ENCODE results near the gene LRBA. TPM values are rescaled to one million over a fixed set of nuclear protein-coding genes. Genes with fewer than 3 reads are reported as not detected.

LRBA gene
- total RNA-seq, 1 experiment from 2014 or later, result 77.4 TPM

DNA sequence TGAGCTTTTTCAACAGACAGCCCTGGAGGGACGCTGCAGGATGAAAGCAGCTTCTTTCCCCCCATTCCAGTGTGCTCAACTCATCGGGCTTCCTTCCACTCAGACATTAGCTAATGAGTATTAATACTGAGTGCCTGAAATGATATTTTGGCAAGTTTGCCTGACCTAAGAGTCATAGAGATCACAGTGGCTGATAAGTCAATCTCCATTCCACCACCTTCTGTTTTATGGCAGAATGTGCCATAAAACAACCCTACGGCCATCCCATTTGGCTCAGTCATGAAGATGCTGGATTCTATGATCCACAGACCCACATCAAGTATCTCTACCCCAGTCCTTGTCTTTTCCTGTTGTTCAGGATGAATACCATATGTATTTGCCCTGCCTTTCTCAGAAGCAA lies 481.4 kb downstream of the LRBA start:
- no peaks in the 10 kb centered on the region for H3K9me2 ChIP-seq (ENCODE audit: insufficient read depth)
- H3K4me1 ChIP-seq (replicated peaks; ENCODE audit: insufficient read depth), result no peaks in the 10 kb centered on the region
- POLR2A ChIA-PET (ENCODE audit: unreplicated experiment), result no interaction called here
- DNase-seq, result no peak
- H3K36me3 ChIP-seq (ENCODE audit: low read depth), result no peaks in the 10 kb centered on the region
- TF ChIP-seq EZH2 (IDR thresholded peaks at IDR 0.05; ENCODE audit: low read depth) (no peak), CTCF (conservative IDR thresholded peaks at IDR 0.05) (no peak)
- intact Hi-C loops (cut with micrococcal nuclease; ENCODE audit: unreplicated experiment), result no loop called here
- H3F3A ChIP-seq (ENCODE audit: insufficient read depth, low read depth), result no peaks in the 10 kb centered on the region
- H3K4me3 ChIP-seq, result no peak overlapping the region
- H3K27ac ChIP-seq, result no peak overlapping the region
- no peaks in the 10 kb centered on the region for H4K20me1 ChIP-seq (ENCODE audit: insufficient read depth)
- no peak overlapping the region for H2AFZ ChIP-seq
- BruUV-seq (replicated peaks), result no TSS peak
- no peaks in the 10 kb centered on the region for H3K27me3 ChIP-seq (ENCODE audit: insufficient read depth, low read depth)
- H3K79me2 ChIP-seq (ENCODE audit: low read depth), result no peaks in the 10 kb centered on the region
- no peak overlapping the region for H3K4me2 ChIP-seq
- no peaks in the 10 kb centered on the region for H3K9me3 ChIP-seq (ENCODE audit: insufficient read depth, low read depth)
- CTCF ChIA-PET, result no interaction called here

DNA sequence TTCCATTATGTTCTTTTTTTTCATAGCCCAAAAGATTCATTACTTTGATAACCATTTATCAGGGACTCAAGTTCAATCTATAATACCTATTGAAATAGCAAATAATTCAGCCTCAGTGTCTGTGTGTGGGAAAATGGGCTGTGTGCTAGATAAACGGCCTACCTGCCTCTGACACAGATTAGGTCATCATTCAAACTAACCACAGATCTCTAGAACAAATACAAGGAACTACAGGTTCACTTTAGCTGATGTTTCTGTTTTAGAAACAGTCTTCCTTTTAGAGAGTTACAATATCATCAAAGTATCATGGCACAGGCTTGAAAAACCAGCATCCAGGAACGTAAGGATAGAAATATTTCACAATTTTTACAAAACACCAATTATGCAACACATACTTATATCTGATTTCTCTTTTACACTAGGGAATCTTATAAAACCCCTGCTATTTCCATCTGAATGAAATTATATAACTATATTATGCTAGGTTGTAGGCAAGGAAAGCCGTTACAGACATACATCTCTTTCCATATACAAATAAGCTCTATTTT lies 489.7 kb downstream of the LRBA start:
- no peaks in the 10 kb centered on the region for H3K36me3 ChIP-seq (ENCODE audit: low read depth)
- no peaks in the 10 kb centered on the region for H3K79me2 ChIP-seq (ENCODE audit: low read depth)
- peak in 1 of 2 experiments; percentile 52 for DNase-seq
- BruUV-seq (replicated peaks), result no TSS peak
- H3K4me3 ChIP-seq, result no peak overlapping the region
- peak overlapping the region; percentile 23; the same call in 1 of the 2 replicates for H3K27ac ChIP-seq
- no peaks in the 10 kb centered on the region for H3K27me3 ChIP-seq (ENCODE audit: insufficient read depth, low read depth)
- POLR2A ChIA-PET (ENCODE audit: unreplicated experiment), result interaction anchor here (0.6 kb wide), 1 partner anchor 251 kb away, joined by 3 read pairs; no protein-coding TSS in a partner anchor
- intact Hi-C loops (cut with micrococcal nuclease; ENCODE audit: unreplicated experiment), result no loop called here
- peaks cover 13% of the 10 kb centered on the region; the same call in 1 of the 2 replicates for H3K4me1 ChIP-seq (replicated peaks; ENCODE audit: insufficient read depth)
- CTCF ChIA-PET, result no interaction called here
- TF ChIP-seq CTCF (conservative IDR thresholded peaks at IDR 0.05) (no peak), EZH2 (IDR thresholded peaks at IDR 0.05; ENCODE audit: low read depth) (no peak)
- no peaks in the 10 kb centered on the region for H4K20me1 ChIP-seq (ENCODE audit: insufficient read depth)
- no peaks in the 10 kb centered on the region for H3F3A ChIP-seq (ENCODE audit: insufficient read depth, low read depth)
- H3K9me3 ChIP-seq (ENCODE audit: insufficient read depth, low read depth), result no peaks in the 10 kb centered on the region
- no peak overlapping the region for H2AFZ ChIP-seq
- H3K9me2 ChIP-seq (ENCODE audit: insufficient read depth), result no peaks in the 10 kb centered on the region
- H3K4me2 ChIP-seq, result no peak overlapping the region

DNA sequence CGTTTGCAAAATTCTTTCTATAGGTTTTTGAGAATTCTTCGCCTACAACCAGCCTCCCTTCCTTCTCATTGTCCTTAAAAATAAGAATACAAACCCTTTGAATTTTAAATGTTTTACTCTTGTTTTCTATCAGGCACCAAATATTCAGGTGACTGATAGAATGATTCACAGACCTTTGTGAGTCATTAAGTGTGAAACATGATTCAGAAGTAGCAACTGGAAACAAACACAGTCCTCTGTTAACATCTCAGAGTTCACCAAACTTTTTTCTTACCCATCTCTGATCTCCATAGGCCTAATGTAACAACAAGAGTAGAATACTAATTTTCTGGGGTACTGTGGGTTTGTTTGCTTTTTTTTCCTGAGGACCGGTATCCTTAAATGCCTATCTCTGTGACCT lies 496.5 kb downstream of the LRBA start:
- Histone ChIP-seq H3K79me2 (ENCODE audit: low read depth) (no peaks in the 10 kb centered on the region), H3K27ac (peak overlapping the region; percentile 34; the same call in 1 of the 2 replicates), H3F3A (ENCODE audit: insufficient read depth, low read depth) (0 out of 2 replicates have a peak, but pooled peaks cover 7% of the 10 kb centered on the region), H2AFZ (no peak overlapping the region), H3K9me3 (ENCODE audit: insufficient read depth, low read depth) (no peaks in the 10 kb centered on the region), H3K36me3 (ENCODE audit: low read depth) (no peaks in the 10 kb centered on the region), H3K4me2 (peak overlapping the region; percentile 31), H3K4me3 (no peak overlapping the region), H3K27me3 (ENCODE audit: insufficient read depth, low read depth) (no peaks in the 10 kb centered on the region), H3K9me2 (ENCODE audit: insufficient read depth) (no peaks in the 10 kb centered on the region), H3K4me1 (replicated peaks; ENCODE audit: insufficient read depth) (peaks cover 25% of the 10 kb centered on the region), H4K20me1 (ENCODE audit: insufficient read depth) (no peaks in the 10 kb centered on the region)
- DNase-seq, result peak in 1 of 2 experiments; percentile 47
- CTCF ChIA-PET, result no interaction called here
- POLR2A ChIA-PET (ENCODE audit: unreplicated experiment), result no interaction called here
- no TSS peak for BruUV-seq (replicated peaks)
- intact Hi-C loops (cut with micrococcal nuclease; ENCODE audit: unreplicated experiment), result no loop called here
- TF ChIP-seq CTCF (conservative IDR thresholded peaks at IDR 0.05) (no peak), EZH2 (IDR thresholded peaks at IDR 0.05; ENCODE audit: low read depth) (no peak)

Measured in PC-9 (cell line).